ENCODE data around the gene GPI.

GPI gene

GRCh38 chr19:34332027-34332760, 32.8 kb upstream of the GPI start:
- no peak overlapping the region for H3K27ac ChIP-seq
- no peaks in the 10 kb centered on the region for H3K27me3 ChIP-seq
- H3K4me1 ChIP-seq (ENCODE audit: control insufficient read depth in 1 of 2, insufficient read depth in 1 of 2, low read depth in 1 of 2, low read length in 1 of 2): no peaks in the 10 kb centered on the region
- no peaks in the 10 kb centered on the region for H3K36me3 ChIP-seq
- H3K9me3 ChIP-seq: no peaks in the 10 kb centered on the region
- H3K4me3 ChIP-seq (ENCODE audit: low read depth in 1 of 2, low read length in 1 of 2): no peak overlapping the region
- TF ChIP-seq CTCF (IDR thresholded peaks at IDR 0.05): no peak

GRCh38 chr19:34335914-34336313, 29.1 kb upstream of the GPI start:
- H3K4me3 ChIP-seq (ENCODE audit: low read depth in 1 of 2, low read length in 1 of 2): no peak overlapping the region
- H3K27ac ChIP-seq: no peak overlapping the region
- H3K9me3 ChIP-seq: no peaks in the 10 kb centered on the region
- H3K4me1 ChIP-seq (ENCODE audit: control insufficient read depth in 1 of 2, insufficient read depth in 1 of 2, low read depth in 1 of 2, low read length in 1 of 2): no peaks in the 10 kb centered on the region
- no peak for TF ChIP-seq CTCF (IDR thresholded peaks at IDR 0.05)
- H3K27me3 ChIP-seq: peaks cover 6% of the 10 kb centered on the region
- H3K36me3 ChIP-seq: peaks cover 3% of the 10 kb centered on the region

GRCh38 chr19:34336781-34337271, 28.2 kb upstream of the GPI start:
- no peak overlapping the region for H3K4me3 ChIP-seq (ENCODE audit: low read depth in 1 of 2, low read length in 1 of 2)
- no peaks in the 10 kb centered on the region for H3K9me3 ChIP-seq
- peaks cover 10% of the 10 kb centered on the region for H3K36me3 ChIP-seq
- no peak overlapping the region for H3K27ac ChIP-seq
- no peaks in the 10 kb centered on the region for H3K4me1 ChIP-seq (ENCODE audit: control insufficient read depth in 1 of 2, insufficient read depth in 1 of 2, low read depth in 1 of 2, low read length in 1 of 2)
- H3K27me3 ChIP-seq: peaks cover 6% of the 10 kb centered on the region
- no peak for TF ChIP-seq CTCF (IDR thresholded peaks at IDR 0.05)

GRCh38 chr19:34337739-34338138, 27.3 kb upstream of the GPI start:
- H3K27ac ChIP-seq: no peak overlapping the region
- peaks cover 6% of the 10 kb centered on the region for H3K27me3 ChIP-seq
- peaks cover 17% of the 10 kb centered on the region for H3K36me3 ChIP-seq
- TF ChIP-seq CTCF (IDR thresholded peaks at IDR 0.05): no peak
- no peaks in the 10 kb centered on the region for H3K4me1 ChIP-seq (ENCODE audit: control insufficient read depth in 1 of 2, insufficient read depth in 1 of 2, low read depth in 1 of 2, low read length in 1 of 2)
- H3K4me3 ChIP-seq (ENCODE audit: low read depth in 1 of 2, low read length in 1 of 2): no peak overlapping the region
- no peaks in the 10 kb centered on the region for H3K9me3 ChIP-seq

GRCh38 chr19:34341935-34342680, 22.9 kb upstream of the GPI start:
- Histone ChIP-seq H3K9me3 (no peaks in the 10 kb centered on the region), H3K27me3 (peaks cover 6% of the 10 kb centered on the region), H3K4me3 (ENCODE audit: low read depth in 1 of 2, low read length in 1 of 2) (no peak overlapping the region), H3K4me1 (ENCODE audit: control insufficient read depth in 1 of 2, insufficient read depth in 1 of 2, low read depth in 1 of 2, low read length in 1 of 2) (no peaks in the 10 kb centered on the region), H3K36me3 (peaks cover 17% of the 10 kb centered on the region), H3K27ac (no peak overlapping the region)
- TF ChIP-seq CTCF (IDR thresholded peaks at IDR 0.05): no peak
